Epithelial cell of proximal tubule (primary cell): Measurements from ENCODE around the gene RPL36. TPM values are rescaled to one million over a fixed set of nuclear protein-coding genes. Genes with fewer than 3 reads are reported as not detected.

ENCODE experiments used
- DNase-seq: peaks from one replicate; pipeline ENCODE4 v3.0.0-alpha.2; 2011; ENCODE audit warnings: low read depth
- H3K4me3 ChIP-seq: 2 replicates; pipeline ENCODE4 v1.5.1; 2011; ENCODE audit warnings: low read depth, mild to moderate bottlenecking, low read length
- total RNA-seq: library from RNA; depleted of rRNA; stranded (reverse); fragments of >200 nt; gene quantifications from 2 replicates; pipeline ENCODE4 v1.2.3, GENCODE V29; 2015
- TF ChIP-seq, protein P1 (sequence below): conservative IDR thresholded peaks from 2 replicates; pipeline ENCODE4 v1.5.1; 2012; ENCODE audit warnings: low read depth, mild to moderate bottlenecking, low read length

The RPL36 gene
- total RNA-seq, 1 donor from 2014 or later: 808 TPM

DNA sequence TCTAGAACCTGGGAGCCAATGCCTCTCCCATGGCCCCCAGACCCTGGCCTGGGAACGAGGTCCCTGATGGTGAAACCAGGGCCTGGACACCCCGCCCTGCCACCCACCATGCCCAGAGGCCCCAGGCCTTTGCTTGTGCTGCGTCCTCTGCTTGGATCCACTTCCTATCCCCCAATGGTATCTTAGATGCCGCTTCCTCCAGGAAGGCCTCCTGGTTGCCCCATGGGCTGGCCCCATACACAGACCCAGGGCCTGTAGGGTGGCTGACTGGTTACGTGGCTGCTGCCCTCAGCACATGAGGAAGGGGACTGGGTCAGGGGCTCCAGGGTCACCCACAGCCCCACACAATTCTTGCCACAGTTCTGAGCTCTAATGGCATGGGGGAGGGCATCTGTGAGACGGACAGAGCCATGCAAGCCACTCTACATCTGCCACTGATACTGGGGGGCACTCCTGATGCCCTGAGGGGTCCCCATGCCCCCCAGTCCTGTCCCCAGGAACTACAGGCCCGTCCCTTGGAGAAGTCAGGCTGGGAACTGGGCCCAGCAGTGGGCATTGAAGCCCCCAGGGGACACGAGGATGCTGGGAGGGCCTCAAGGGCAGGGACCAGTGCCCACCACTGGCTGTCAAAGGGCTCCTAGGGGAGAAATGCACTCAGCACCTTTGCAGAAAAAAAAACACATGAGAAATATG, 5.0 kb downstream of the RPL36 start:
- no peak for DNase-seq
- TF ChIP-seq, protein P1, sequence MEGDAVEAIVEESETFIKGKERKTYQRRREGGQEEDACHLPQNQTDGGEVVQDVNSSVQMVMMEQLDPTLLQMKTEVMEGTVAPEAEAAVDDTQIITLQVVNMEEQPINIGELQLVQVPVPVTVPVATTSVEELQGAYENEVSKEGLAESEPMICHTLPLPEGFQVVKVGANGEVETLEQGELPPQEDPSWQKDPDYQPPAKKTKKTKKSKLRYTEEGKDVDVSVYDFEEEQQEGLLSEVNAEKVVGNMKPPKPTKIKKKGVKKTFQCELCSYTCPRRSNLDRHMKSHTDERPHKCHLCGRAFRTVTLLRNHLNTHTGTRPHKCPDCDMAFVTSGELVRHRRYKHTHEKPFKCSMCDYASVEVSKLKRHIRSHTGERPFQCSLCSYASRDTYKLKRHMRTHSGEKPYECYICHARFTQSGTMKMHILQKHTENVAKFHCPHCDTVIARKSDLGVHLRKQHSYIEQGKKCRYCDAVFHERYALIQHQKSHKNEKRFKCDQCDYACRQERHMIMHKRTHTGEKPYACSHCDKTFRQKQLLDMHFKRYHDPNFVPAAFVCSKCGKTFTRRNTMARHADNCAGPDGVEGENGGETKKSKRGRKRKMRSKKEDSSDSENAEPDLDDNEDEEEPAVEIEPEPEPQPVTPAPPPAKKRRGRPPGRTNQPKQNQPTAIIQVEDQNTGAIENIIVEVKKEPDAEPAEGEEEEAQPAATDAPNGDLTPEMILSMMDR: no peak
- no peak overlapping the region for H3K4me3 ChIP-seq

DNA sequence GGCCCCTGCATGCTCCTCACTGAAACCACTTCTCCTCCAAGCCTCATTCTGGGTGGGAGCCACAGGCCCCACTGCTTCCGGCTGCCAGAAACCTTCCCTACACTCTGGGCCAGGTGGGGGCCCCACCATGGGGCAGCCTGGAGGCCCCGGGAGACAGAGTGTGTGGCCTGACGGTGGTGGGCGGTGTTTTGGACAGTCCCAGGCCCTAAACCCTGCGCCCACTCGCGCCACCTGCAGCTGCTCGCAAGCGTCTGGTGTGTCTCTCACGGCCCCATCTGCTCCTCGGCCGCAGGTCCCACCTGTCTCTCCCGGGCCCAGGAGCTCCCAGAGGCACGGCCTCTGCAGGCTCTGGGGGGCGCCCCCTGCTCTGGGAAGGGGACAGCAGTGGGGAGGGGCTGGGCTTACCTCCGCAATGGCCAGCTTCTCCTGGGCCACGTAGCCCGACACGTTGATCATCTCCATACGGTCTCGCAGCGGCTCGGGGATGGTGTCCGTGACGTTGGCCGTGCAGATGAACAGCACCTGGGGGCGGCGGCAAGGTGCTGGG, 5.6 kb downstream of the RPL36 start:
- H3K4me3 ChIP-seq: no peak overlapping the region
- TF ChIP-seq, protein P1: no peak
- no peak for DNase-seq

DNA sequence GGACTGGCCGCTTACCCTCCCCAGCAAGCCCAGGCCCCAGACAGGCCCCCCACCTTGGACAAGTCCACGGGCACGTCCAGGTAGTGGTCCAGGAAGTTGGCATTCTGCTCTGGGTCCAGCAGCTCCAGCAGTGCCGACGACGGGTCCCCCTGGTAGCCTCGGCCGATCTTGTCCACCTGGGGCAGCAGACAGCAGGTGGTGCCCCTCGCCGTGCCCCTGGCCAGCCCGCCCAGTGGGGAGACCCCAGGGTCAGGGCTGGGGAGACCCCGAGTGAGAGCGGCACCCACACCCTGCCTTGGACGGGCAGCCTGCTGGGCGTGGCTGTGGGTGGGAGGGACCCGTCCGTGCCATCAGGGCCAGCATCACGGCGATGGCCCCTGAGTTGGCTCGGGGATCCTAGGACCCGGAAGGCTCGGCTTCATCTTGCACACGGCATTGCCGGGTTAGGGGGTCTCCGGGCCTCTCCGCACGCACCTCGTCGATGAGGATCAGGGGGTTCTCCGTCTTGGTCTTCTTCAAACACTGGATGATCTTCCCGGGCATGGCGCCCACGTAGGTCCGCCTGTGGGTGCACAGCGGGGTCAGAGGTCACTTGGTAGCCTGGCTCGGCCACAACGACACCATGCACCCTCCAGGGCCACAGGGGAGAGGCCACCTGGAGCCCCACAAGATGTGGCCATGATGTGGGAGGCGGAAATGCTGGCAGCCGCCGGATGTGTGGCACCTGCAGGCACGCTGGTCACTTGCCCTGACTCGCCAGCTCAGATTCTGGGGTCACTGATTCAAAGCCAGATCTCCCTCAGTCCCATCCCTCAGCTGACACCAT, 6.3 kb downstream of the RPL36 start:
- no peak for DNase-seq
- TF ChIP-seq, protein P1: no peak
- H3K4me3 ChIP-seq: no peak overlapping the region

GRCh38 chr19:5697022-5697889, 7.2 kb downstream of the RPL36 start:
- DNase-seq: no peak
- no peak overlapping the region for H3K4me3 ChIP-seq
- TF ChIP-seq, protein P1: no peak

DNA sequence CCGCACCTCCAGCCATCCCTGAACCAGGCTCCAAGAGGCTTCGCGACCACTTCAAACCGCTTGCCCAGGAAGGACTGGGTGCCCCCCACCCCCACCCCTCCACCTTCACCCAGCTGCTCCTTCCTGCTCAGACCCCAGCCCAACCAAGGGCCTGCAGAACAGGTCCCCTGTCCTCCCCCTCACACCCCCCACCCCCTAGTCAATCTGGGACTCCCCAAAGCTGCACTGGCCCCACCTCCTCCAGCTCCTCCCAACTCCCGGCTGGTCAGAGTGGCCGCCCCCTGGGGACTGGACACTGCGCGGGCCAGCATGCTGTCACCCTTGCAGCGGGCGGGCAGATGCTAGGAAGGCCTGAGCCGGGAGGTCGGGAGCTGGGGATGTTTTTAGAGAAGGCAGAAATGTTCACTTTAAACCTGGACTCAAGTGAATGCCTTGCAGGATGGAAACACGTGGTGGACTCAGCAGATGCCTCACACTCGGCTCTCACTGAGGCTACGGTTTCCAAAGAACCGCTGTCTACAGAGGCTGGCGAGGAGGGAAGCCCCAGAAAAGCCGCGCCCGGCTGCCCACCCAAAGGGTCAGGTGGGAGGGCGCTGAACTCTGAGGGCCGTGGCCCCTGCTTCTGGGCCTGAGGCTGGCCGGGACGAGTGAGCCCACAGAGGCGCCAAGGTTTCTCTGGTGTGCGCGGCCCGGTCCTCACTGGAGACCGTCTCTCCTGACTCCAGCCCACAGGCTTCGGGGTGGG, 8.0 kb downstream of the RPL36 start:
- TF ChIP-seq, protein P1: no peak
- no peak overlapping the region for H3K4me3 ChIP-seq
- DNase-seq: no peak
